ENCODE data around the gene LRRC56.

DNA sequence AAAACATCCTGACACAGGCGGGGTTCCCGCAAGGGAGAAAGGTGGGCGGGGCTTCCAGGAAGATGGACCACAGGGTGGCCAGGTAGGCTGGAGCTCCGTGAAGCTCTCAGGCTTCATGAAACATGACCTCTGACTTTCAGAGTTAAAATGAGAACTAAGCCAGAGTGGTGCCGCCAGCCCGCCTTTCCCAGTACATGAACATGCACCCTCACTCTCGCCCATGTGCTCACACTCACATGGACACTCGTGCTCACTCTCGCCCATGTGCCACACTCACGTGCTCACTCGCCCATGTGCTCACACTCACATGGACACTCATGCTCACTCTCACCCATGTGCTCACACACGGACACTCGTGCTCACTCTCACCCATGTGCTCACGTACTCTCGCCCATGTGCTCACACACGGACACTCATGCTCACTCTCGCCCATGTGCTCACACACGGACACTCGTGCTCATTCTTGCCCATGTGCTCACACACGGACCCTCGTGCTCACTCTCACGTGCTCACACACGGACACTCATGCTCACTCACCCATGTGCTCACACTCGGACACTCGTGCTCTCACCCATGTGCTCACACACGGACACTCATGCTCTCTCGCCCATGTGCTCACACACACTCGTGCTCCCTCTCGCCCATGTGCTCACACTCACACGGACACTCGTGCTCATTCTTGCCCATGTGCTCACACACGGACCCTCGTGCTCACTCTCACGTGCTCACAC lies 40.3 kb upstream of the LRRC56 start:
- TF ChIP-seq, protein P1, sequence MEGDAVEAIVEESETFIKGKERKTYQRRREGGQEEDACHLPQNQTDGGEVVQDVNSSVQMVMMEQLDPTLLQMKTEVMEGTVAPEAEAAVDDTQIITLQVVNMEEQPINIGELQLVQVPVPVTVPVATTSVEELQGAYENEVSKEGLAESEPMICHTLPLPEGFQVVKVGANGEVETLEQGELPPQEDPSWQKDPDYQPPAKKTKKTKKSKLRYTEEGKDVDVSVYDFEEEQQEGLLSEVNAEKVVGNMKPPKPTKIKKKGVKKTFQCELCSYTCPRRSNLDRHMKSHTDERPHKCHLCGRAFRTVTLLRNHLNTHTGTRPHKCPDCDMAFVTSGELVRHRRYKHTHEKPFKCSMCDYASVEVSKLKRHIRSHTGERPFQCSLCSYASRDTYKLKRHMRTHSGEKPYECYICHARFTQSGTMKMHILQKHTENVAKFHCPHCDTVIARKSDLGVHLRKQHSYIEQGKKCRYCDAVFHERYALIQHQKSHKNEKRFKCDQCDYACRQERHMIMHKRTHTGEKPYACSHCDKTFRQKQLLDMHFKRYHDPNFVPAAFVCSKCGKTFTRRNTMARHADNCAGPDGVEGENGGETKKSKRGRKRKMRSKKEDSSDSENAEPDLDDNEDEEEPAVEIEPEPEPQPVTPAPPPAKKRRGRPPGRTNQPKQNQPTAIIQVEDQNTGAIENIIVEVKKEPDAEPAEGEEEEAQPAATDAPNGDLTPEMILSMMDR (IDR thresholded peaks at IDR 0.05 in 2 of 3, conservative IDR thresholded peaks at IDR 0.05 in 1 of 3; ENCODE audit: insufficient read depth in 2 of 3, low read depth in 1 of 3, low read length in 3 of 3): no peak
- TF ChIP-seq THRAP3 (IDR thresholded peaks at IDR 0.05; ENCODE audit: borderline replicate concordance): no peak
- TF ChIP-seq JUNB (CRISPR knock-in tag; conservative IDR thresholded peaks at IDR 0.05): no peak
- TF ChIP-seq, protein P2, sequence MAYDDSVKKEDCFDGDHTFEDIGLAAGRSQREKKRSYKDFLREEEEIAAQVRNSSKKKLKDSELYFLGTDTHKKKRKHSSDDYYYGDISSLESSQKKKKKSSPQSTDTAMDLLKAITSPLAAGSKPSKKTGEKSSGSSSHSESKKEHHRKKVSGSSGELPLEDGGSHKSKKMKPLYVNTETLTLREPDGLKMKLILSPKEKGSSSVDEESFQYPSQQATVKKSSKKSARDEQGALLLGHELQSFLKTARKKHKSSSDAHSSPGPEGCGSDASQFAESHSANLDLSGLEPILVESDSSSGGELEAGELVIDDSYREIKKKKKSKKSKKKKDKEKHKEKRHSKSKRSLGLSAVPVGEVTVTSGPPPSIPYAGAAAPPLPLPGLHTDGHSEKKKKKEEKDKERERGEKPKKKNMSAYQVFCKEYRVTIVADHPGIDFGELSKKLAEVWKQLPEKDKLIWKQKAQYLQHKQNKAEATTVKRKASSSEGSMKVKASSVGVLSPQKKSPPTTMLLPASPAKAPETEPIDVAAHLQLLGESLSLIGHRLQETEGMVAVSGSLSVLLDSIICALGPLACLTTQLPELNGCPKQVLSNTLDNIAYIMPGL (CRISPR knock-in tag; IDR thresholded peaks at IDR 0.05): no peak
- no peak for TF ChIP-seq IRF9 (tag; IDR thresholded peaks at IDR 0.05)
- TF ChIP-seq ZBTB11 (CRISPR knock-in tag; IDR thresholded peaks at IDR 0.05): no peak
- TF ChIP-seq, protein P3, sequence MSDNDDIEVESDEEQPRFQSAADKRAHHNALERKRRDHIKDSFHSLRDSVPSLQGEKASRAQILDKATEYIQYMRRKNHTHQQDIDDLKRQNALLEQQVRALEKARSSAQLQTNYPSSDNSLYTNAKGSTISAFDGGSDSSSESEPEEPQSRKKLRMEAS (CRISPR knock-in tag; IDR thresholded peaks at IDR 0.05): peak; percentile 94
- TF ChIP-seq ATF3 (IDR thresholded peaks at IDR 0.05): no peak
- no peak for TF ChIP-seq ATF3 (CRISPR knock-in tag; conservative IDR thresholded peaks at IDR 0.05)
- TF ChIP-seq POLR2AphosphoS2 (IDR thresholded peaks at IDR 0.05; ENCODE audit: low read length): no peak
